Astrocyte of the spinal cord (primary cell): Measurements from ENCODE around the gene DOCK9.
A peak's percentile ranks its signal among the peaks of the same experiment; 100 is the strongest.

Experiments used
- DNase-seq: peaks from one replicate; pipeline ENCODE4 v3.0.0; 2011; ENCODE audit warnings: low read depth, low spot score
- H3K4me3 ChIP-seq: 2 replicates; pipeline ENCODE4 v1.5.1; 2011; ENCODE audit warnings: low read depth, mild to moderate bottlenecking, low read length, moderate library complexity
- CTCF ChIP-seq: IDR thresholded peaks from 2 replicates; pipeline ENCODE4 v1.5.1; 2012; ENCODE audit warnings: low read depth, mild to moderate bottlenecking, low read length, inconsistent platforms
- in situ Hi-C: cut with HindIII; loops from 2 replicates; pipeline ENCODE4 v1.10.0; 2017; ENCODE audit warnings: low sequenced_read_pairs

The DOCK9 gene

GRCh38 chr13:98823442-98823841 lies 154.4 kb downstream of the DOCK9 start:
- in situ Hi-C loops: no loop called here
- no peak for DNase-seq
- no peak overlapping the region for H3K4me3 ChIP-seq
- TF ChIP-seq CTCF: no peak

DNA sequence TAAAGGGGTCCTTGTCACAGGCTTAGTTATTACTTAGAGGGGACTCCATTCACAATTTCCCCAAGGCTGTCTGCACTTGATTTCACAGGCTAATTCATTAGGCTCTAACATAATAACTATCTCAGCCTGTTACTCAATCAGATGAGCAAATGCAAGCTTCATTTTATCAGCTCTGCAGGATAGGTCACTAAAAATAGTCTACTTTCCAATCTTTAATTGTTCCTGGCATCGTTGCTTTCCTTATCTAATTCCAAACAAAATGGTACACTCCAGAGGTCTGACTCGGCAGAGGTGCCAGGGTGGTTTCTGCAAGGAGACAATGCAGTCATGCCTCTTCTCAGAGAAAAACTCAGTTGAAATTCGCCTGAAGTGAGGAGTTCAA lies 155.6 kb downstream of the DOCK9 start:
- no peak for TF ChIP-seq CTCF
- in situ Hi-C loops: no loop called here
- H3K4me3 ChIP-seq: no peak overlapping the region
- DNase-seq: no peak

DNA sequence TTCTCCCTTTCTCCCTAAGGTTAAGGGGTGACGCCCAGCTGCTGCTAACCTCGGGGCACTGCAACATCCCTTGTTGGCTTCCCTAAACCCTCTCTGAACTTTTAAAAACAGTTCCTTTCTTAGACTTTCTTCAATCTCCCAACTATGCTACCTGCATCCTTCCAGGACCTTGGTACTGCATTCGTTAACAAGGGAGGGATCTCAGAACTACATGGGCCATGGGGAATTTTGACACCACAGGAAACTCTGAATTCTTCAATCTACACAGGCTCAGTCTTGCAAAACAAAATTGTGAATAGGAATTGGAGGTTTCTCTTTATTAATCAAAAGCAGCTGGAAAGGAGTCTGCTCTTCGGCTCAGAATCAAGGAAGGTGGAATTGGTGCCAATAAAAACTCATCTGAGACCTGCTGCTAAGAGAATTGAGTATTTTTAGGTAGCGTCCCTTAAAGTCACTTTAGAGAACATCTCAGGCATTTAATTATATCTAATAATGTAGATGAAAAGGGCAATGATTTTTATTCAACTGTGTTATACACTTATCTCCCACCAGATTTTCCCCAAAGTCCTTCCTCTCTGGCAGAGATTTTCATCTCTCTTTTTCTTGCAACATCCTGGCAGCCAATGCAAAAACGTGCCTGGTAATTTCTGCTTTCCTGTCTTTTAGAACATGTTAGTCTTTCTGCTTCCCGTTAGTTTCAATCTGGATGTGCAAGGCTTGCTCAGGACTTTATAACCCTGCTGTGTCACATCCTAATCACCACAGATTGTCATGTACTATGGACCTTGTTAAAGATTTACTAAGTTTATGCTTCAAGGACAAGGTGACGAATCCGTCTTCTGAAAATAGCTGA lies 156.3 kb downstream of the DOCK9 start:
- DNase-seq: peak; percentile 60
- no peak overlapping the region for H3K4me3 ChIP-seq
- in situ Hi-C loops: no loop called here
- TF ChIP-seq CTCF: no peak

DNA sequence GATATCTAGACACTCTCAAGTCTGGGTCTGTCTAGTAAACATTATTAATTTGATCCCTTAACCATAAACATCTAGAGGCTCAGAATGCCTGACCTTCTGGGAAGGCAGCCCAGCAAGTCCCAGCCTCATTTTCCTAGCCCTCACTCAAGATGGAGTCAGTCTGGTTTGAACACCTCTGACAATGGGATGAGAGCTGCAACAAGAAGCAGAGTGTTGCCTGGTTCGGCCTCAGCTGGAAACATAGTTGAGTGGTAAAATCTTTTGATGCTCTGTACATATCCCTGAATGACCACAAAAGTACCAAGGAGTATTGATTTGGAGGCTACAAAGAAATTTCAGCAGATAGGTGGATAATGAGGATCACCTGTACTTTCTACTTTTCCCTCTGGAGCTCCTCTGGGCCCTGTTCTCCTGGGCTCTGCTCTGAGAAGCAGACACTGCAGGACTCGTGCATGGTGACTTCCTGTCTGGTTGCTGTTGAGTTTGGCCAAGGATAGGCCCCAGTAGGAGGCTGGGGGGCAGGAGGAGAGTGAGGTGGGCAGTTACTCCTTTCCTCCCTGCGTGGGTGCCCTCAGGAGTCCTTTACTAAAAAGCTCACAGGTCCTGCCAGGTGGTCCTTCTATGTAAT lies 157.0 kb downstream of the DOCK9 start:
- in situ Hi-C loops: no loop called here
- TF ChIP-seq CTCF: no peak
- H3K4me3 ChIP-seq: no peak overlapping the region
- no peak for DNase-seq

- no peak for DNase-seq
- H3K4me3 ChIP-seq: no peak overlapping the region
- in situ Hi-C loops: no loop called here
- no peak for TF ChIP-seq CTCF
These were observed 157.6 kb downstream of the DOCK9 start for GRCh38 chr13:98820300-98820699.

GRCh38 chr13:98819382-98820010 lies 158.4 kb downstream of the DOCK9 start:
- no peak for TF ChIP-seq CTCF
- H3K4me3 ChIP-seq: no peak overlapping the region
- no peak for DNase-seq
- in situ Hi-C loops: no loop called here
